H9 (cell line): ENCODE results near the gene BBS4. TPM values are rescaled to one million over a fixed set of nuclear protein-coding genes. Genes with fewer than 3 reads are reported as not detected.

Experiments used
- DNase-seq: peaks from one replicate; pipeline ENCODE4 v3.0.0-alpha.2; 2017
- H2AFZ ChIP-seq: one replicate; pipeline ENCODE4 v1.6.1; 2013; ENCODE audit warnings: mild to moderate bottlenecking, low read length, control low read depth, moderate library complexity
- H2AK5ac ChIP-seq: 2 replicates; pipeline ENCODE4 v1.6.1; 2013; ENCODE audit warnings: low read length, control low read depth, mixed read lengths; ENCODE audit not compliant: insufficient read length
- H2BK120ac ChIP-seq: one replicate; pipeline ENCODE4 v1.6.1; 2013; ENCODE audit warnings: low read depth, mild to moderate bottlenecking, low read length, control low read depth, inconsistent platforms; ENCODE audit not compliant: poor library complexity, severe bottlenecking
- H2BK12ac ChIP-seq: 2 replicates; pipeline ENCODE4 v1.6.1; 2013; ENCODE audit warnings: low read length, control low read depth, mixed read lengths, low read depth; ENCODE audit not compliant: insufficient read length
- H2BK15ac ChIP-seq: 2 replicates; pipeline ENCODE4 v1.6.1; 2013; ENCODE audit warnings: low read depth, low read length, control low read depth
- H2BK20ac ChIP-seq: one replicate; pipeline ENCODE4 v1.6.1; 2013; ENCODE audit warnings: low read depth, mild to moderate bottlenecking, low read length, control low read depth, inconsistent platforms; ENCODE audit not compliant: poor library complexity, severe bottlenecking
- H2BK5ac ChIP-seq: 2 replicates; pipeline ENCODE4 v1.6.1; 2013; ENCODE audit warnings: low read length, control low read depth, mixed read lengths; ENCODE audit not compliant: insufficient read length
- H3K14ac ChIP-seq: 2 replicates; pipeline ENCODE4 v1.6.1; 2013; ENCODE audit warnings: low read length, control low read depth; ENCODE audit not compliant: insufficient read depth
- H3K18ac ChIP-seq: 2 replicates; pipeline ENCODE4 v1.6.1; 2013; ENCODE audit warnings: low read depth, mild to moderate bottlenecking, mixed read lengths, low read length, control low read depth; ENCODE audit not compliant: insufficient read length
- H3K23ac ChIP-seq: 2 replicates; pipeline ENCODE4 v1.6.1; 2013; ENCODE audit warnings: low read length, control low read depth, mixed read lengths, low read depth; ENCODE audit not compliant: insufficient read length
- H3K23me2 ChIP-seq: 2 replicates; pipeline ENCODE4 v1.6.1; 2013; ENCODE audit warnings: low read depth, mild to moderate bottlenecking, mixed read lengths, low read length, control low read depth; ENCODE audit not compliant: insufficient read length, poor library complexity, severe bottlenecking
- H3K27ac ChIP-seq: 2 replicates; pipeline ENCODE4 v1.5.1; 2013; ENCODE audit warnings: low read length, control low read depth, mixed read lengths, low read depth; ENCODE audit not compliant: insufficient read length
- H3K27me3 ChIP-seq: 2 replicates; pipeline ENCODE4 v1.6.1; 2013; ENCODE audit warnings: low read length, control low read depth, inconsistent platforms; ENCODE audit not compliant: insufficient read depth
- H3K4ac ChIP-seq: 2 replicates; pipeline ENCODE4 v1.6.1; 2013; ENCODE audit warnings: low read depth, mild to moderate bottlenecking, control low read depth, inconsistent platforms, low read length, moderate library complexity
- H3K4me1 ChIP-seq: 2 replicates; pipeline ENCODE4 v1.6.1; 2013; ENCODE audit warnings: low read length, control low read depth, inconsistent platforms; ENCODE audit not compliant: insufficient read depth
- H3K4me2 ChIP-seq: 2 replicates; pipeline ENCODE4 v1.6.1; 2013; ENCODE audit warnings: low read length, control low read depth, mixed read lengths; ENCODE audit not compliant: insufficient read length, insufficient read depth
- H3K56ac ChIP-seq: 2 replicates; pipeline ENCODE4 v1.6.1; 2013; ENCODE audit warnings: low read depth, mild to moderate bottlenecking, mixed read lengths, low read length, control low read depth; ENCODE audit not compliant: insufficient read length
- H3K79me1 ChIP-seq: 2 replicates; pipeline ENCODE4 v1.6.1; 2013; ENCODE audit warnings: low read depth, mild to moderate bottlenecking, moderate library complexity, low read length, control low read depth, inconsistent platforms; ENCODE audit not compliant: insufficient read depth, poor library complexity, severe bottlenecking
- H3K79me2 ChIP-seq: 2 replicates; pipeline ENCODE4 v1.6.1; 2013; ENCODE audit warnings: low read length, control low read depth, inconsistent platforms; ENCODE audit not compliant: insufficient read depth
- H3K9ac ChIP-seq: 2 replicates; pipeline ENCODE4 v1.6.1; 2013; ENCODE audit warnings: low read length, control low read depth, mixed read lengths; ENCODE audit not compliant: insufficient read length; ENCODE audit errors: extremely low read depth
- H3K9me3 ChIP-seq: one replicate; pipeline ENCODE4 v1.6.1; 2013; ENCODE audit warnings: low read depth, low read length, inconsistent platforms; ENCODE audit not compliant: control insufficient read depth
- H3T11ph ChIP-seq: one replicate; pipeline ENCODE4 v1.6.1; 2013; ENCODE audit warnings: mild to moderate bottlenecking, low read length, control low read depth, inconsistent platforms
- H4K20me1 ChIP-seq: one replicate; pipeline ENCODE4 v1.6.1; 2013; ENCODE audit not compliant: control insufficient read depth, insufficient read length, insufficient read depth
- H4K5ac ChIP-seq: 2 replicates; pipeline ENCODE4 v1.6.1; 2013; ENCODE audit warnings: low read depth, mild to moderate bottlenecking, mixed read lengths, low read length, control low read depth; ENCODE audit not compliant: insufficient read length
- H4K8ac ChIP-seq: replicated peaks from 2 replicates; pipeline ENCODE4 v1.6.1; 2013; ENCODE audit warnings: low read length, control low read depth, mixed read lengths, low read depth; ENCODE audit not compliant: insufficient read length
- H4K91ac ChIP-seq: 2 replicates; pipeline ENCODE4 v1.6.1; 2013; ENCODE audit warnings: low read depth, mild to moderate bottlenecking, moderate library complexity, mixed read lengths, low read length, control low read depth; ENCODE audit not compliant: insufficient read length
- H3K27ac Mint-ChIP-seq, 3 experiments: 2 replicates in 2 of 3; 3 replicates in 1 of 3; pipeline ENCODE4 v1.8.0; 2020 to 2021; ENCODE audit warnings: mixed read lengths in 3 of 3, mild to moderate bottlenecking in 1 of 3, moderate library complexity in 1 of 3
- H3K27me3 Mint-ChIP-seq: 2 replicates; pipeline ENCODE4 v1.8.0; 2021; ENCODE audit warnings: low read depth, mild to moderate bottlenecking, moderate library complexity, mixed read lengths
- H3K36me3 Mint-ChIP-seq, 3 experiments: 2 replicates in 2 of 3; 3 replicates in 1 of 3; pipeline ENCODE4 v1.8.0; 2020 to 2021; ENCODE audit warnings: low read depth in 3 of 3, mixed read lengths in 3 of 3; ENCODE audit not compliant: insufficient read depth in 1 of 3
- H3K4me1 Mint-ChIP-seq, 2 experiments: 2 replicates each; pipeline ENCODE4 v1.8.0; 2020; ENCODE audit warnings: mixed read lengths in 2 of 2
- H3K4me3 Mint-ChIP-seq, 2 experiments: 2 replicates in 1 of 2; 3 replicates in 1 of 2; pipeline ENCODE4 v1.8.0; 2020 to 2021; ENCODE audit warnings: mild to moderate bottlenecking in 2 of 2, mixed read lengths in 2 of 2, moderate library complexity in 1 of 2
- H3K9me3 Mint-ChIP-seq, 2 experiments: 2 replicates in 1 of 2; 3 replicates in 1 of 2; pipeline ENCODE4 v1.8.0; 2020; ENCODE audit warnings: mild to moderate bottlenecking in 2 of 2, mixed read lengths in 2 of 2, moderate library complexity in 1 of 2
- WGBS: extraction: QIAGEN DNeasy Blood & Tissue Kit; methylation state at CpG from one replicate; pipeline ENCODE4 v1.1.7; 2013; ENCODE audit warnings: missing lambda C conversion rate, low lambda C conversion rate, mixed read lengths; ENCODE audit not compliant: insufficient read length; ENCODE audit errors: extremely low coverage; 5-methylcytosine and 5-hydroxymethylcytosine counted together
- total RNA-seq: library from RNA; stranded (reverse); gene quantifications from 2 replicates; pipeline ENCODE4 v1.2.1, GENCODE V29; 2021
- TF ChIP-seq, protein P1 (sequence below): fragments of 200-600 bp; sonication (generic); conservative IDR thresholded peaks from 3 replicates; pipeline ENCODE4 v1.8.0; 2021; ENCODE audit warnings: antibody characterized with exemption, mild to moderate bottlenecking

The BBS4 gene
- total RNA-seq, 1 experiment from 2014 or later: 27.3 TPM

DNA sequence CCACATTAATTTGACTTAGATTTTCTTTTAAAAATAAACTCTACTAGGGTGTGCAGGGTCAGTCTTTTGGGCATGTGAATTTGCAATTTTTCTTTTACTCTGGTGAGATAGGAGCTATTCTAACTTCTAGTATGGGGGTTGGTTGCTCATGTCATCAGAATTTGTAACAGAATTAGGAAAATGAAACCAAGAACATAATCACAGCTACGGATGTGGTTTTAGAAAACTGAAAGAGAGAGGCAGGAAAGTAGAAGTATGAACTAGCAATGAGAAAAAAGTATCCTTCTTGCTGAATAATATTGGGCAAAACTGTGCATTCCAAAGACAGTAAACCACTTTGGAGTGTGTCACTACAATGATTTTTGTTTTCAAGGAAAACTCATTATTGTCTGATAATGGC is 54.2 kb downstream of the BBS4 start:
- Histone ChIP-seq H2BK5ac (no peak overlapping the region), H3K9me3 (no peaks in the 10 kb centered on the region), H4K5ac (no peak overlapping the region), H3K9ac (no peak overlapping the region), H3K23me2 (no peaks in the 10 kb centered on the region), H2BK120ac (no peak overlapping the region), H3K4ac (no peak overlapping the region), H4K8ac (no peak overlapping the region), H3K79me1 (no peaks in the 10 kb centered on the region), H3T11ph (no peak overlapping the region), H2BK20ac (no peak overlapping the region), H3K4me1 (no peaks in the 10 kb centered on the region), H2AK5ac (no peak overlapping the region), H4K20me1 (no peaks in the 10 kb centered on the region), H2BK15ac (no peak overlapping the region), H3K56ac (no peak overlapping the region), H2BK12ac (no peak overlapping the region), H3K27me3 (no peaks in the 10 kb centered on the region), H3K14ac (no peak overlapping the region), H3K4me2 (no peak overlapping the region), H3K79me2 (no peaks in the 10 kb centered on the region), H4K91ac (no peak overlapping the region), H3K27ac (no peak overlapping the region), H2AFZ (no peak overlapping the region), H3K23ac (no peak overlapping the region), H3K18ac (no peak overlapping the region)
- TF ChIP-seq, protein P1, sequence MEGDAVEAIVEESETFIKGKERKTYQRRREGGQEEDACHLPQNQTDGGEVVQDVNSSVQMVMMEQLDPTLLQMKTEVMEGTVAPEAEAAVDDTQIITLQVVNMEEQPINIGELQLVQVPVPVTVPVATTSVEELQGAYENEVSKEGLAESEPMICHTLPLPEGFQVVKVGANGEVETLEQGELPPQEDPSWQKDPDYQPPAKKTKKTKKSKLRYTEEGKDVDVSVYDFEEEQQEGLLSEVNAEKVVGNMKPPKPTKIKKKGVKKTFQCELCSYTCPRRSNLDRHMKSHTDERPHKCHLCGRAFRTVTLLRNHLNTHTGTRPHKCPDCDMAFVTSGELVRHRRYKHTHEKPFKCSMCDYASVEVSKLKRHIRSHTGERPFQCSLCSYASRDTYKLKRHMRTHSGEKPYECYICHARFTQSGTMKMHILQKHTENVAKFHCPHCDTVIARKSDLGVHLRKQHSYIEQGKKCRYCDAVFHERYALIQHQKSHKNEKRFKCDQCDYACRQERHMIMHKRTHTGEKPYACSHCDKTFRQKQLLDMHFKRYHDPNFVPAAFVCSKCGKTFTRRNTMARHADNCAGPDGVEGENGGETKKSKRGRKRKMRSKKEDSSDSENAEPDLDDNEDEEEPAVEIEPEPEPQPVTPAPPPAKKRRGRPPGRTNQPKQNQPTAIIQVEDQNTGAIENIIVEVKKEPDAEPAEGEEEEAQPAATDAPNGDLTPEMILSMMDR: no peak
- Mint-ChIP-seq H3K27me3 (no peaks in the 10 kb centered on the region), H3K36me3 (peaks cover 47 to 67% (median 54%) of the 10 kb centered on the region in 3 experiments), H3K4me3 (no peak overlapping the region), H3K27ac (no peak overlapping the region), H3K4me1 (no peaks in the 10 kb centered on the region), H3K9me3 (peaks cover 5 to 27% of the 10 kb centered on the region in 2 experiments; a peak in 3 of 5 replicates)
- no CpG with 5 or more reads among the region's 1 CpG for WGBS
- DNase-seq: no peak
